GM19023 (cell line): ENCODE data around the gene RPE65.
"Not testable (repeated sequence)": the region's sequence is repeated elsewhere in the genome, so short reads cannot be mapped to it uniquely, and the experiment has no call there.

Source experiments
- ATAC-seq: cut with Tn5 transposase; IDR thresholded peaks from one replicate; pipeline ENCODE4 v1.9.1; 2021; ENCODE audit warnings: mild to moderate bottlenecking, moderate library complexity; ENCODE audit not compliant: unreplicated experiment

The RPE65 gene

GRCh38 chr1:68449901-68450300 is at the start of gene RPE65:
Gene RPE65, minus strand, starts transcription at chr1:68449954. Its CDS starts 49 bp downstream, at chr1:68449905.
- no peak for ATAC-seq

GRCh38 chr1:68497358-68497698 is 47.6 kb upstream of the RPE65 start:
- ATAC-seq: peak; percentile 6

- ATAC-seq: peak; percentile 97
These were observed 47.1 kb upstream of the RPE65 start, which contains the start of gene DEPDC1 for GRCh38 chr1:68496680-68497357. Gene DEPDC1, minus strand, starts transcription at chr1:68497082. Its CDS starts 83 bp downstream, at chr1:68496999.

- ATAC-seq: peak; percentile 19
These were observed 46.4 kb upstream of the RPE65 start for GRCh38 chr1:68495968-68496679.

- no peak for ATAC-seq
These were observed 45.8 kb upstream of the RPE65 start for GRCh38 chr1:68495532-68495931.

- ATAC-seq: no peak
These were observed 43.4 kb upstream of the RPE65 start for GRCh38 chr1:68493193-68493592.

- ATAC-seq: not testable (repeated sequence)
These were observed 42.5 kb upstream of the RPE65 start for GRCh38 chr1:68492255-68492654.

- ATAC-seq: no peak
These were observed 40.4 kb upstream of the RPE65 start for GRCh38 chr1:68490046-68490651.

- no peak for ATAC-seq
These were observed 35.8 kb upstream of the RPE65 start for GRCh38 chr1:68485431-68486022.

GRCh38 chr1:68484618-68485017 is 34.9 kb upstream of the RPE65 start:
- ATAC-seq: no peak

GRCh38 chr1:68481041-68481440 is 31.3 kb upstream of the RPE65 start:
- ATAC-seq: no peak

- no peak for ATAC-seq
These were observed 29.7 kb upstream of the RPE65 start for GRCh38 chr1:68479501-68479900.

- no peak for ATAC-seq
These were observed 28.9 kb upstream of the RPE65 start for GRCh38 chr1:68478662-68479061.

- ATAC-seq: not testable (repeated sequence)
These were observed 26.9 kb upstream of the RPE65 start for GRCh38 chr1:68476626-68477025.

- ATAC-seq: no peak
These were observed 23.3 kb upstream of the RPE65 start for GRCh38 chr1:68473060-68473459.

- ATAC-seq: no peak
These were observed 20.7 kb upstream of the RPE65 start for GRCh38 chr1:68470388-68470970.

GRCh38 chr1:68464891-68465290 is 15.1 kb upstream of the RPE65 start:
- ATAC-seq: no peak

- ATAC-seq: no peak
These were observed 11.2 kb upstream of the RPE65 start for GRCh38 chr1:68460935-68461334.

GRCh38 chr1:68459796-68460195 is 10.0 kb upstream of the RPE65 start:
- ATAC-seq: no peak

- no peak for ATAC-seq
These were observed 9.3 kb upstream of the RPE65 start for GRCh38 chr1:68459091-68459490.

- ATAC-seq: no peak
These were observed 6.4 kb upstream of the RPE65 start for GRCh38 chr1:68456202-68456601.
